ENCODE data around the gene INSYN2B.

INSYN2B gene

GRCh38 chr5:169893571-169893970, 86.7 kb downstream of the INSYN2B start:
- DNase-seq, result no peak

GRCh38 chr5:169893010-169893409, 87.3 kb downstream of the INSYN2B start:
- no peak for DNase-seq

GRCh38 chr5:169889572-169889971, 90.7 kb downstream of the INSYN2B start:
- DNase-seq, result no peak

- no peak for DNase-seq
Measured at GRCh38 chr5:169886677-169887076, 93.6 kb downstream of the INSYN2B start.

GRCh38 chr5:169886033-169886432, 94.3 kb downstream of the INSYN2B start:
- no peak for DNase-seq

- no peak for DNase-seq
Measured at GRCh38 chr5:169881702-169882303, 98.5 kb downstream of the INSYN2B start.

GRCh38 chr5:169880785-169881184, 99.5 kb downstream of the INSYN2B start:
- no peak for DNase-seq

GRCh38 chr5:169880012-169880663, 100.2 kb downstream of the INSYN2B start:
- no peak for DNase-seq

GRCh38 chr5:169876386-169876785, 103.9 kb downstream of the INSYN2B start:
- no peak for DNase-seq

GRCh38 chr5:169875731-169876130, 104.6 kb downstream of the INSYN2B start:
- no peak for DNase-seq

GRCh38 chr5:169875091-169875728, 105.1 kb downstream of the INSYN2B start:
- DNase-seq, result peak in 1 of 56 donors; percentile 26

GRCh38 chr5:169874621-169875020, 105.7 kb downstream of the INSYN2B start:
- DNase-seq, result no peak

GRCh38 chr5:169873642-169874041, 106.7 kb downstream of the INSYN2B start:
- peak in 23 of 56 donors; percentile 3 to 59 (median 26) for DNase-seq

- DNase-seq, result no peak
Measured at GRCh38 chr5:169871826-169872490, 108.3 kb downstream of the INSYN2B start.

GRCh38 chr5:169870211-169870610, 110.1 kb downstream of the INSYN2B start:
- no peak for DNase-seq

- peak in 1 of 56 donors; percentile 4 for DNase-seq
Measured at GRCh38 chr5:169869066-169869465, 111.2 kb downstream of the INSYN2B start.

- no peak for DNase-seq
Measured at GRCh38 chr5:169867347-169867746, 112.9 kb downstream of the INSYN2B start.

GRCh38 chr5:169864483-169864882, 115.8 kb downstream of the INSYN2B start:
- no peak for DNase-seq

GRCh38 chr5:169862391-169862811, 117.9 kb downstream of the INSYN2B start:
- DNase-seq, result no peak

- no peak for DNase-seq
Measured at GRCh38 chr5:169861934-169862333, 118.4 kb downstream of the INSYN2B start.

GRCh38 chr5:169861433-169861832, 118.9 kb downstream of the INSYN2B start:
- no peak for DNase-seq

GRCh38 chr5:169860585-169860984, 119.7 kb downstream of the INSYN2B start:
- no peak for DNase-seq
